ENCODE data around the gene STK32C. TPM values are rescaled to one million over a fixed set of nuclear protein-coding genes. Genes with fewer than 3 reads are reported as not detected.

The STK32C gene
- total RNA-seq, 2 donors from 2014 or later = 2.6 to 3.7 TPM

DNA sequence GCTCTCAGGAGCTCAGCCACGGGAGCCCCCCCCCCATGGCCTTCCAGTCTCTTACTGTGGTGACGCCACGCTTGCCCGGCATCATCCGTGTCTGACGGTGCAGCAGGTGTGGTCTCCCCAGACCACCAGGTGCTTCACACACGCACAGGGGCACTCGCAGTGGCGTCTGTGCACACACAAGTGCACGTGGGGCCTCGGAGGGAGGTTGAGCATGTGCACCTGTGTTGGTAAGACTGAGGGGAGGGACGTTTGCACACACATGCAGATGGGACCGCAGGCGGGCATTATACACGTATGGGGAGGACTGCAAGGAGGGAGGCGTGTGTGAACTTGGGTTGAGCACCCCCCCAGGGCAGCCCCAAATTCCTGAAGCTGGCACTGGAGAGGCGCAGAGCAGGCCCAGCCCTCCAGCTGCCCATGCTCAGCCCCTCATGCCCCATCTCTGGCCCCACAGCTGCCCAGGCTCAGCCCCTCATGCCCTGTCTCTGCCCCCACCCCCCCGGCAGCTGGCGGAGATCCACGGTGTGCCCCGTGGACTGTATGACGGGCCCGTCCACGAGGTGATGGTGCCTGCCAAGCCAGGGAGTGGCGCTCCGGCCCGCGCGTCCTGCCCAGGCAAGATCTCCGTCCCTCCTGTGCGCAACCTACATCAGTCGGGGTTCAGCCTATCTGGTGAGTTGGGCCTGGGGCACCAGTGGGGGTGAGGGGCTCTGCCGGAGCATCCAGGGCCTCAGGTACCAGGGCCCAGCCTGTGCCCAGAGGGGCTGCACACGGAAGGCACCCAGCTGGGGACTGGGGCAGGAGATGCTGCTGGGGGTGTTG, 104.3 kb downstream of the STK32C start:
- no peak for TF ChIP-seq CTCF (IDR thresholded peaks at IDR 0.05)
- H3K36me3 ChIP-seq = no peaks in the 10 kb centered on the region
- H3K4me1 ChIP-seq = no peaks in the 10 kb centered on the region
- DNase-seq (ENCODE audit: low spot score) = no peak
- no peaks in the 10 kb centered on the region for H3K27me3 ChIP-seq
- no peak overlapping the region for H3K4me3 ChIP-seq
- no peaks in the 10 kb centered on the region for H3K9me3 ChIP-seq
- H3K27ac ChIP-seq = no peak overlapping the region

DNA sequence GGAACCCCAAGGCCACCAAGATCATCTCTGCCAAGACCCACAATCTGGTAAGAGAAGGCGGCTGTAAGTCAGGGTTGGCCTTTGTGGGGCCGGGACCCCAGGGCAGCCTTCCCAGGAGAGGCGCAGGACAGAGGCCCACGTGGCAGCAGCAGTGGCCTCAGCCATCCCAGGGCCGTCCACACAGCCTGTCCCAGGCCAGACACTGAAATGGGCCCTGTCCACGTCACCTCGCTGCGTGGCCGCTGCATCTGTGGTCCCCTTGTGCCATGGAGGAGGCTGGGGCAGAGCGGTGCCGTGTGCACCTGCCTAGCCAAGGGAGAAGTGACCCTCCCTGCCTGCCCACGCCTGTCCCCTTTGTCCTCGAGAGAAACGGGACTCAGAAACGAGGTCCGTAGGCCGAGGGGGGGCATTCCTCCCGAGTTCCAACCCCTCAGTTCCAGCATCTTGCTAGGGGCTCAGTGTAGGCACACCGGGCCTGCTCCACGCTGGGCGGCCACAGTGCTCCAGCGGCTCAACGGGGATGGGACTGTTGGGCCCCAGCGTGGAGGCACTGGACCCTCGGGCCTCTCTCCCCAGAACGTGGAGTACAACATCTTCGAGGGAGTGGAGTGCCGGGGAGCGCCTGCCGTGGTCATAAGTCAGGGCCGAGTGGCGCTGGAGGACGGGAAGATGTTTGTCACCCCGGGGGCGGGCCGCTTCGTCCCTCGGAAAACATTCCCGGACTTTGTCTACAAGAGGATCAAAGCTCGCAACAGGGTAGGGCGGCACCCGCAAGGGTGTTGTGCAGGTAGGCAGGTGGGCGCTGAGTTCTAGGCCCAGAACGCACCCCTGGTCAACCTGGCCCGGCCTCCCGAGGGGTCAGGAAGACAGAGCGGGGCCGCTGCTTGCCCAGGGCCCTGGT, 105.4 kb downstream of the STK32C start:
- TF ChIP-seq CTCF (IDR thresholded peaks at IDR 0.05) = no peak
- H3K4me3 ChIP-seq = no peak overlapping the region
- no peaks in the 10 kb centered on the region for H3K27me3 ChIP-seq
- H3K27ac ChIP-seq = no peak overlapping the region
- H3K4me1 ChIP-seq = no peaks in the 10 kb centered on the region
- DNase-seq (ENCODE audit: low spot score) = no peak
- no peaks in the 10 kb centered on the region for H3K9me3 ChIP-seq
- no peaks in the 10 kb centered on the region for H3K36me3 ChIP-seq

DNA sequence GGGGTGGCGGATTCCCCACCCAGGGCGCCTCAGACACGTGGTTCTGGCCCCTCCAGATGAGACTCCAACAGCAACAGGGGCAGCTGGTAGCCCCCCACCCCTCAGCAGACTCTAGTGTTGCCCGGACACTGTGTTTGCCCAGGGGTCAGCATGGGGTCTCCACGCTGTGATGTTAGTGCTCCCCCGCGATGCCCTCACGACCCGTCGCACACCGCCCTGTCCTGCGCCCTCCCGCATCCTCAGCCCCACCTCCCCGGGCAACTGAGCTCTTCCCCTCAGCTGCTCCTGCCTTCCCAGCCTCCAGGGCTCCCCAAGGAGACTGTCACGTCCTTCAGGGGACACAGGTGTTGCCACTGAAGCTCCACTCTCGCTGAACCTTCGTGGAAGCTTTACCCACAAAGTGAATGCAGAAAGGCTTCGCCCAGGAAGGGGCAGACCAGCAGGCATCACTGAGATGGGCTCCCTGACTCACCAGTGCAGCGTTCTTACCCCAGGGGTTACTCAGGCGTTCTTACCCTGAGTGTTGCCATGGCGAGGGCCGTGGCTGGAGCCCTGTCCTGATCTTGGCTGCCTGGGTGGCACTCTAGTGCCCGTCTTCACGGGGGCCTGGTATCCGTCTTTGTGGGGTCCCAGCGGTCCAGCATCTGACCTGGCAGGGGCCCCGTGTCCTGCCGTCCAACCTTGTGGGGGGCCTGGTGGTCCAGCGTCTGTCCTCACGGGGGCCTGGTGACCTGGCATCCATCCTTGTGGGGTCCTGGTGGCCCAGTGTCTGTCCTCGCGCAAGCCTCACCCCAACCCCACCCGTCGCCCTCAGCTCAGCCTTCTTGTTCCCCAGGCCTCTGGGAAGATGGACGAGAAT, 106.4 kb downstream of the STK32C start:
- Histone ChIP-seq H3K27me3 (no peaks in the 10 kb centered on the region), H3K4me1 (no peaks in the 10 kb centered on the region), H3K27ac (no peak overlapping the region), H3K9me3 (no peaks in the 10 kb centered on the region), H3K4me3 (no peak overlapping the region), H3K36me3 (no peaks in the 10 kb centered on the region)
- DNase-seq (ENCODE audit: low spot score) = no peak
- no peak for TF ChIP-seq CTCF (IDR thresholded peaks at IDR 0.05)

- no peak for DNase-seq (ENCODE audit: low spot score)
- Histone ChIP-seq H3K4me3 (no peak overlapping the region), H3K27me3 (no peaks in the 10 kb centered on the region), H3K36me3 (no peaks in the 10 kb centered on the region), H3K27ac (no peak overlapping the region), H3K4me1 (no peaks in the 10 kb centered on the region), H3K9me3 (no peaks in the 10 kb centered on the region)
- no peak for TF ChIP-seq CTCF (IDR thresholded peaks at IDR 0.05)
These were observed 107.2 kb downstream of the STK32C start for GRCh38 chr10:132200344-132201110.

- Histone ChIP-seq H3K27me3 (no peaks in the 10 kb centered on the region), H3K36me3 (no peaks in the 10 kb centered on the region), H3K9me3 (no peaks in the 10 kb centered on the region), H3K27ac (no peak overlapping the region), H3K4me3 (no peak overlapping the region), H3K4me1 (no peaks in the 10 kb centered on the region)
- no peak for TF ChIP-seq CTCF (IDR thresholded peaks at IDR 0.05)
- DNase-seq (ENCODE audit: low spot score) = no peak
These were observed 107.9 kb downstream of the STK32C start for GRCh38 chr10:132199854-132200311.
